GM19238 (cell line): ENCODE data around the gene CHPF.

Experiments
- DNase-seq: peaks from one replicate; pipeline ENCODE4 v3.0.0; 2011; ENCODE audit warnings: low spot score; ENCODE audit not compliant: insufficient read length

Gene CHPF

GRCh38 chr2:219552382-219553167 is 9.0 kb upstream of the CHPF start:
- DNase-seq = peak; percentile 92

- no peak for DNase-seq
Measured at GRCh38 chr2:219551441-219552381, 8.1 kb upstream of the CHPF start.

GRCh38 chr2:219549619-219550018 is 6.0 kb upstream of the CHPF start:
- DNase-seq = no peak

- no peak for DNase-seq
Measured at GRCh38 chr2:219548990-219549389, 5.4 kb upstream of the CHPF start.

DNA sequence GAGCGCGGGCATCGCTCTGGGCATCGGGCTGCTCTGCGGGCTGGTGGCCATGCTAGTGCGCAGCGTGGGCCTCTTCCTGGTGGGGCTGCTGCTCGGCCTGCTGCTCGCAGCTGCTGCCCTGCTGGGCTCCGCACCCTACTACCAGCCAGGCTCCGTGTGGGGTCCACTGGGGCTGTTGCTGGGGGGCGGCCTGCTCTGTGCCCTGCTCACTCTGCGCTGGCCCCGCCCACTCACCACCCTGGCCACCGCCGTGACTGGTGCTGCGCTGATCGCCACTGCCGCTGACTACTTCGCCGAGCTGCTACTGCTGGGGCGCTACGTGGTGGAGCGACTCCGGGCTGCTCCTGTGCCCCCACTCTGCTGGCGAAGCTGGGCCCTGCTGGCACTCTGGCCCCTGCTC is 4.0 kb upstream of the CHPF start:
- no peak for DNase-seq

DNA sequence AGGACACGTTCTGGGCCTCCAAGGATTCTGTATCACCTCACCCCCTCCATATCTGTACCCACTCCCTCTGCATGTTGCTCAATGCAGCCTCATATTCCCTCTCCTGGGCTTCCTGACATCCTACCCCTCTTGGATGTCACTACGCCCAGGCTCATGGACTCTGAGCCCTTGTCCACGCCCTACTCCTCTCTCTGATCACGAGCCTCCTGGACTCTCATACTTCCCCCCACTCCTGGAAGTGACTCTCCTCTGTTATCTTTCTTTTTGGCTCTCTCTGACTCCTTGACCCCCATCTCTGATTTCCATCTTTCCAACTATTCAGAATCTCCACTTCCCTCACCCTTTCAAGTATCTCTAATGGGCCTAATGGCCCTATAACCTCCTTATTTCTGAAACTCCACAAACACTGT is 2.3 kb upstream of the CHPF start:
- DNase-seq = no peak

GRCh38 chr2:219545295-219545942 is 1.8 kb upstream of the CHPF start:
- no peak for DNase-seq

GRCh38 chr2:219544567-219544966 is 958 bp upstream of the CHPF start:
- DNase-seq = no peak

DNA sequence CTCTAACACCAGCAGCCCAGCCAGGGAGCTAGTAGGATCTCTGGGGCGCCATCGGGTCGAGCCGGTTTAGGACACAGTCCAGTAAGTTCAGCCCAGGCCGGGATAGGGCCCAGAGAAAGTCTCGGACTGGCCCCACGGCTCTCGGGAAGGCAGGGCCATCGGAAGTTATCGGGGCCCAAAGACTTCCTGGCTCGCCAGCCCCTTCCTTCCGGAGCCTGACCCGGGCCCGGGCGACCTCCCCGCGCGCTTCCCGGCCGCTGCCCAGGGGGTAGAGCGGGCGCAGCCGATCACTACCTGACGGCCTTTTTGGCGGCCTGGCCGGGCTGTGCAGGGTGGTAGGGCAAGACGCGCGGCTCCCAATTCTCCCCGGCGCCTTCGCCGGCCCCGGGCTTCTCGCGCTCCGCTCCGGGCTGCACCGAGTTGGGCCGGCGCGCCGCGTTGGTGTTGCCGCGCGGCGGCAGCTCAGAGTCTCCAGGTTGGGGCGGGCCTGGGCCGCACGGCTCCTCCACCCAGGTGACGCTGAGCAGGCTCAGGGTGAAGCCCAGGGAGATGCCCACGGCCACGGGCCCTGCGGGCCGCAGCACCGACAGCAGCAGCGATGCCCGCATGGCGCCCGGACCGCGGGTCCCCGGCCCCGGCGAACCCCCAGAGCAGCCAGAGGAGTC is 546 bp downstream of the CHPF start:
- peak; percentile 46 for DNase-seq

- peak; percentile 94 for DNase-seq
Measured at GRCh38 chr2:219541611-219542180, 1.9 kb downstream of the CHPF start.

GRCh38 chr2:219540784-219541504 is 2.7 kb downstream of the CHPF start:
- no peak for DNase-seq

- no peak for DNase-seq
Measured at GRCh38 chr2:219539926-219540678, 3.5 kb downstream of the CHPF start.

GRCh38 chr2:219538956-219539788 is 4.4 kb downstream of the CHPF start:
- DNase-seq = no peak

DNA sequence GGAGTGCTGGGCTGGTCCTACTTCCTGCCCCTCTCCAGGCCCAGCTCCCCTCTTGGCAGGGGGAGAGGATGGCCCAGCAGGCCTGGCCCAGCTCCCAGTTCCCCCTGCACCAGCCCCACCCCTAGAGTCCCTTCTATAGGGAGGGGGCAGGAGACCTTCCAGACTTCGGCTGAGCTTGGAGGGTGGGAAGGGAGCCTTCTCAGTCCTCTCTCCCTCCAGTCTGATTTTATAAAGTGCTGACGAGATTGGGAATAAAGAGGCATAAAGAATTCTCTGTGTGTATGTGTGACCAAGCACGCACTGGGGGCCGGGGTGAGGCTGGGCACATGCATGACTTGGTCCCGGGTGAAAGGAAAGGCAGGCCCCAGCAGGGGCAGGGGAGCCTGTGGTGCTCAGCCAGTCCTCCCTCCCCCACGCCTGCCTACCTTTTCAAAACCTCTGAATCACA is 5.1 kb downstream of the CHPF start:
- DNase-seq = no peak

- DNase-seq = no peak
Measured at GRCh38 chr2:219537657-219538488, 5.7 kb downstream of the CHPF start.

GRCh38 chr2:219536967-219537366 is 6.6 kb downstream of the CHPF start:
- no peak for DNase-seq

GRCh38 chr2:219536425-219536824 is 7.2 kb downstream of the CHPF start:
- DNase-seq = no peak
